ENCODE data around the gene GAGE13.
A peak's percentile ranks its signal among the peaks of the same experiment; 100 is the strongest.
"Not testable (repeated sequence)": the region's sequence is repeated elsewhere in the genome, so short reads cannot be mapped to it uniquely, and the experiment has no call there.

GAGE13 gene

DNA sequence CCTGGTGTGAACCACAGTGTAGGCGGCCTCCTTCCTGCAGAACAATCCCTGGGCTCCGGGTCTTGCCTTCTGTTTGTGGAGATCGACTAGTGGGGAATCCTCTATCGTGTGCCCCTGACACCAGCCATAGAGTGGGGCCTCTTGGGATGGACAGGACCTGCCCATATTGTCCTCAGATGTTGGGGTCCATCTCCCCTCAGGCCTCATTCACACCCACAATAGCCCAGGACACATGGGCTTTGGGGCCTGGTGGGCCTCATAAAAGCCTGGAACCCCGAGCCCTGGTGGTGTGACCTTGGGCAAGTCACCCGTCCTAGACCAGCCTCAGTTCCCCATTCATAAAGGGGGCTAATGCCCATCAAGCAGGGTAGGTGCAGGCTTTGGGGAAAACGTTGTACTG, 41.2 kb upstream of the GAGE13 start:
- no peak for DNase-seq
- Histone ChIP-seq H3K9me3 (no peaks in the 10 kb centered on the region), H3K36me3 (no peaks in the 10 kb centered on the region), H3K27me3 (no peaks in the 10 kb centered on the region), H3K4me1 (no peaks in the 10 kb centered on the region), H3K4me3 (ENCODE audit: low read depth, low read length) (no peak overlapping the region)
- TF ChIP-seq, protein P1, sequence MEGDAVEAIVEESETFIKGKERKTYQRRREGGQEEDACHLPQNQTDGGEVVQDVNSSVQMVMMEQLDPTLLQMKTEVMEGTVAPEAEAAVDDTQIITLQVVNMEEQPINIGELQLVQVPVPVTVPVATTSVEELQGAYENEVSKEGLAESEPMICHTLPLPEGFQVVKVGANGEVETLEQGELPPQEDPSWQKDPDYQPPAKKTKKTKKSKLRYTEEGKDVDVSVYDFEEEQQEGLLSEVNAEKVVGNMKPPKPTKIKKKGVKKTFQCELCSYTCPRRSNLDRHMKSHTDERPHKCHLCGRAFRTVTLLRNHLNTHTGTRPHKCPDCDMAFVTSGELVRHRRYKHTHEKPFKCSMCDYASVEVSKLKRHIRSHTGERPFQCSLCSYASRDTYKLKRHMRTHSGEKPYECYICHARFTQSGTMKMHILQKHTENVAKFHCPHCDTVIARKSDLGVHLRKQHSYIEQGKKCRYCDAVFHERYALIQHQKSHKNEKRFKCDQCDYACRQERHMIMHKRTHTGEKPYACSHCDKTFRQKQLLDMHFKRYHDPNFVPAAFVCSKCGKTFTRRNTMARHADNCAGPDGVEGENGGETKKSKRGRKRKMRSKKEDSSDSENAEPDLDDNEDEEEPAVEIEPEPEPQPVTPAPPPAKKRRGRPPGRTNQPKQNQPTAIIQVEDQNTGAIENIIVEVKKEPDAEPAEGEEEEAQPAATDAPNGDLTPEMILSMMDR (IDR thresholded peaks at IDR 0.05; ENCODE audit: low read depth, low read length), result no peak

DNA sequence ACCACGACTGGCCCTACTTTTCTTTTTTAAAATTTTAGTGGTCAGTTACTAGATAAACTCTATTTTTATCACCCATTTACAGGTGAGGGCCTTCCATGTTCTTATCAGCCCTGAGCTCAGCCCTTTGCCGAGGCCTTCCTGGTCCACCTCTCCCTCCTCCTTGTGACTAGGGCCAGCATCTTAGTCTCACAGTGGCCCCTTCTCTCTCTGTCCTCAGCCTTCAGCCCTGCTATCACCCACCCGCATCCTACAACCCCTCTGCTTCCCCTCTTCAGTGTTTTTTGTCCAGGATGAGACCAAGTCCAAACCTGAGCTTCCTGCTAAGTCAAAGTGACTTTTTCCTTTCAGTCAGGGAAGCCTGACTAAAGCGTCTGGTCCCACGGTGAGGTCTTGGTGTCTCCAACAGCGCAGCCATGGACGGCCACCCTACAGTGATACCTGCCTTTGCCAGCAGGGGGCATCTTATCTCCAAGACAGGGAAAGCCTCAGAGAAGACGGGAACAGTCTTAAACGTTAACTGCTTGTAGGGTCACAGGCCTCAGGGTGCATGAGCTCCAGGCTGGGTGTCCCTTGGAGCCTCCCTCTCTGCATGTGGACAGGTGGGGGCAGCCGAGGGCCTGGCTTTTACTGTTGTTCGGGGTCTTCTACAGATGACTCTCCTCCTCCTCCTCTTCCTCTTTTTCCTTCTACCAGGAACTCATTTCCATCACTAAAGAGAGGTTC, 39.6 kb upstream of the GAGE13 start:
- no peaks in the 10 kb centered on the region for H3K36me3 ChIP-seq
- H3K4me1 ChIP-seq, result no peaks in the 10 kb centered on the region
- no peaks in the 10 kb centered on the region for H3K9me3 ChIP-seq
- no peak overlapping the region for H3K4me3 ChIP-seq (ENCODE audit: low read depth, low read length)
- H3K27me3 ChIP-seq, result no peaks in the 10 kb centered on the region
- DNase-seq, result peak; percentile 60
- TF ChIP-seq, protein P1 (IDR thresholded peaks at IDR 0.05; ENCODE audit: low read depth, low read length), result peak; percentile 65

DNA sequence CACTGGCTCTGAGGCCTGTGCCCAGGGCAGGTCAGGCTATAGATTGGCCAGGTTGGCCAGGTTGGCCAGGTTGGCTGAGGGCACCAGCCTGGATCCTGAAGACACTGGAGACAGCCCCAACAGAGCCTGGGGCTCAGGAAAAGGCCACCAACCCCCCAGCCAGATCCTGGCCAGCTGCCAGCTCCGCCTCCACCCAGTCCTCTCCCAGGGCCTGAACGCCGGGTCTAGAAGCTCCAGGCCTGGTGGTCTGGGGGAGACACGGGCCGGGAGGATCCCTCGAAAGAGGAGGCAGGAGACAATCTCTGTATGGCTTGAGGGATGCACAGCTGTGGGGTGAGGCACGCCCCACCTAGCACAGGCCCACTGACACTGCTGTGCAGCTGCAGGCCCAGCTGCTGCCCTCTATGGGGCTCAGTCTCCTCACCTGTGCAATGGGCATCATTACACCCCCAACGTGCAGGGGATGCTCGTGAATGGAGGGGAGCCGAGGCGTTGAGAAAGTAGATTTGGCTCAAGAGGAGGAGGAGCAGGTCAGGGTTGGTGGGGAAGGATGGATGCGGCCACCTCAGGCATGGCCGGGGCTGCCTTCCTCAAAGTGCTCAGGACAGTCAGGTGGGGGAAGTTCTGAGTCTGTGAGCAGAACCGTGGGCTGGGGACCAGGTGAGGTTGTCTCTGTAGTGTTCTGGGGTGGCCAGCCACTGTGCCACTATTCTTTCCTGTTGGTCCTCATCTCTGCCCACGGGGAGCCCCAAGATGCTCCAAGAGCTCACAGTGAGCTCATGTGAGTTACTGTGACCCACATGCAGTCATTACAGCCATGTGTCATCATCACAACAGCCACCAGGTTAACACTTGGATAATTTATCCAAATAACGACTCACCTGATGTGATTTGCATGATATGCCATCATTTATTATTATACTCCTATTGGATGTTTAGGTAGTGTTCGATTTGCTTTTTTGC, 38.7 kb upstream of the GAGE13 start:
- Histone ChIP-seq H3K9me3 (no peaks in the 10 kb centered on the region), H3K27me3 (no peaks in the 10 kb centered on the region), H3K4me1 (no peaks in the 10 kb centered on the region), H3K4me3 (ENCODE audit: low read depth, low read length) (no peak overlapping the region), H3K36me3 (no peaks in the 10 kb centered on the region)
- TF ChIP-seq, protein P1 (IDR thresholded peaks at IDR 0.05; ENCODE audit: low read depth, low read length), result no peak
- DNase-seq, result no peak

DNA sequence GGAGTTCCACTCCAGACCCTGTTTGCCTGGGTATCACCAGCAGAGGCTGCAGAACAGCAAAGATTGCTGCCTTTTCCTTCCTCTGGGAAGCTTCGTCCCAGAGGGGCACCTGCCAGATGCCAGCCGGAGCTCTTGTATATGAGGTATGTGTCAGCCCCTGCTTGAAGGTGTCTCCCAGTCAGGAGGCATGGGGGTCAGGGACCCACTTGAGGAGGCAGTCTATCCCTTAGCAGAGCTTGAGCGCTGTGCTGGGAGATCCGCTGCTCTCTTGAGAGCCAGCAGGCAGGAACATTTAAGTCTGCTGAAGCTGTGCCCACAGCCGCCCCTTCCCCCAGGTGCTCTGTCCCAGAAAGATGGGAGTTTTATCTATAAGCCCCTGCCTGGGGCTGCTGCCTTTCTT, 32.1 kb upstream of the GAGE13 start:
- DNase-seq; H3K36me3 ChIP-seq; H3K9me3 ChIP-seq; H3K4me1 ChIP-seq; H3K27me3 ChIP-seq; H3K4me3 ChIP-seq (ENCODE audit: low read depth, low read length): not testable (repeated sequence)

DNA sequence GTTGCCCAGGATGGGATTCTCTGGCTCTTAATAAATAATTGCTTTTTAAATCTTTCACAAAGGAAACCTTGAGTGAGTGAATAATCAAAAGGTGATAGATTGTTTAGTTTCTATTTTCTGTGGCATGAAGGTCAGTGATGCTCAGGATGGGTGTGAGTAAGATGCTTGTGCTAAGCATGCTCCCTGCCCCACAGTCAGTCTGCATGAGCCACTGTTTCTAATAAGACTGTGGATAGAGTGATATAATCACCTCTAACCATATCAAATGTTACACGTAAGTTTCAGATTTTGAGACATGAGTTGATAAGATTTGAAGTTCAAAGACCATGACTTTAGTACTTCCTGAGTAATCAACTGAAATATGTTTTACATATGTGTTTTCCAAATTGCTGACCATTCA, 30.7 kb upstream of the GAGE13 start:
- H3K36me3 ChIP-seq, result no peaks in the 10 kb centered on the region
- no peak overlapping the region for H3K4me3 ChIP-seq (ENCODE audit: low read depth, low read length)
- no peak for DNase-seq
- no peaks in the 10 kb centered on the region for H3K4me1 ChIP-seq
- no peaks in the 10 kb centered on the region for H3K9me3 ChIP-seq
- TF ChIP-seq, protein P1 (IDR thresholded peaks at IDR 0.05; ENCODE audit: low read depth, low read length), result no peak
- no peaks in the 10 kb centered on the region for H3K27me3 ChIP-seq

DNA sequence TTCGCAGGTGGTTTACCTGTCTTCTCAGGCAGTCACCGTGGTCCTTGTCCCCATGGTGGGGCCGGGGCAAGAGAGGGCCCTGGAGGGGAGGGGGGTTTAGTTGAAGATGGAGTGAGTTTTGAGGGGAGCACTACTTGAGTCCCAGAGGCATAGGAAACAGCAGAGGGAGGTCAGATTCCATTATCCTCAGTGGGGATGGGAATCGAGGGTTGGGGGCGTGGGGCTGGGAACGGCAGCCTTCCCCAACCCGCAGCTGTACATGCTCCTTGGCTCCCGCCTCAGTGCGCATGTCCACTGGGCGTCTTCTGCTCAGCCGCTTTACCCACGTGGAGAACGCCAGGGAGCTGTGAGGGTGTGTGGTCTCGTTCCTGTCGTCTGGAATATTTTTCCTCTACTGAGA, 28.0 kb upstream of the GAGE13 start, which contains the start of gene GAGE10:
Gene GAGE10 (plus strand): TSS at position 301 of the 400 bp plus-strand sequence. CDS start 1,214 bp downstream, outside the sequence.
- no peaks in the 10 kb centered on the region for H3K9me3 ChIP-seq
- H3K27me3 ChIP-seq, result no peaks in the 10 kb centered on the region
- DNase-seq, result no peak
- no peaks in the 10 kb centered on the region for H3K36me3 ChIP-seq
- TF ChIP-seq, protein P1 (IDR thresholded peaks at IDR 0.05; ENCODE audit: low read depth, low read length), result no peak
- no peaks in the 10 kb centered on the region for H3K4me1 ChIP-seq
- no peak within 1 kb of the TSS for H3K4me3 ChIP-seq (ENCODE audit: low read depth, low read length)

DNA sequence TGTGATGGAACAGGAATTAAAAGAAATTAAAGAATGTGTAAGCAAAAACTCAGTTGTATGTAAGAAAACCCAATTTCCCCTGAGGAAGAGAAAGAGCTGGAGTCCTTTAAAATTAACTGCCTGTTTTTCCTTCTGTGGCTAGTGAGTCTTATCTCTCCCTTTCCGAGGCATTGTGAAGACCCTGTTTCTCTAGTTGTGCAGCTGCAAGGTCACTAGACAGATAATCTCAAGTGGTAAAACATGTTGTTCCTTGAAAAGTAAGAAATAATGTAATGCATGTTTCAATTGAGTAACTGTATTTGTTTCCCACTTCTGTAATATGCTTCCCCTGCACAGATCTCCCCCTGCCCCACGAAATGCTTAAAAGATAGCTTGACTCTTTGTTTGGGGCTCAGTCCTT, 23.6 kb upstream of the GAGE13 start:
- not testable (repeated sequence) for H3K27me3 ChIP-seq; H3K4me1 ChIP-seq; H3K9me3 ChIP-seq; DNase-seq; H3K4me3 ChIP-seq (ENCODE audit: low read depth, low read length); H3K36me3 ChIP-seq
